NCI-H146 treated with DMSO at 0.1 percent for 48 hours (cell line): ENCODE data around the gene PACRG.

Source experiments
- DNase-seq: peaks from one replicate; lab custom pipeline; 2025; ENCODE audit not compliant: unreplicated experiment; lab: John Stamatoyannopoulos, UW

PACRG gene

GRCh38 chr6:163127587-163127986, 399.8 kb downstream of the PACRG start:
- no peak for DNase-seq

DNA sequence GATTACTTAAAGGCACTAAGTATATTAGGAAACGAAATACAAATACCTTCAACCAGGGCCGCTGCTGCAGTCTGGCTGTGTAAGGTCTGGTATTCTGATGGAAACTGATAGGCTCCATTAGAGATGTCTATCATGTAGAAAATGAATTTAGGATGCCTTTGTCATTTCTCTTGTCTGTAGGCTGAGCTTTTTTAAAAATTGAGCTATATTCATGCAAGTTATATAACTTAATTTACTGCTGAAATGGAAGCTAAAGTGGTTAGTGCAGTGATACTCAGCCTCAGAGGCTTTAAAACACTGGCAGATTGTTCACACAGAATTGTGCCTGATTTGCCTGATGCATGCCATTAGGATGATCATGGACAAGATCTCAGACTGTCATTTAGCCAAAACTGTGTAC, 400.6 kb downstream of the PACRG start:
- no peak for DNase-seq

GRCh38 chr6:163132050-163132750, 404.4 kb downstream of the PACRG start:
- no peak for DNase-seq

GRCh38 chr6:163133017-163133416, 405.2 kb downstream of the PACRG start:
- DNase-seq = no peak

DNA sequence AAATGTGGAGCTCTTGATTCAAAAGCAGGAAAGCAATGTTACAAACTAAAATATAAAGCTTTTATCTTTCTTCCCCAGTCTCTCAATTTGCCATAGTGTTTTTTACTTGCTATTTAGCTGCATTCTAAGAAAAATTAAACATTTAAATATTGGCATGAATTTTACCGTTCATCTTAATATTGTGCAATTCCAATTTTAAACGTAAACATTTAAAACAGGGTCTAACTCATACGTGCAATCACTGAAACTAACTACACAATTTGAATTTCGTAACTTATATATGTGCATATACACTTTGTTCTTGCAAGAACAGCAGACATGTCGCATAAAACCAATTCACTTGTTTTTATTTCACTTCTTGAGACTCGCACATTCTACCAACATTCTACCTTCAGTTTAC, 405.9 kb downstream of the PACRG start:
- DNase-seq = no peak

- DNase-seq = no peak
These were observed 409.1 kb downstream of the PACRG start for GRCh38 chr6:163136681-163137397.

DNA sequence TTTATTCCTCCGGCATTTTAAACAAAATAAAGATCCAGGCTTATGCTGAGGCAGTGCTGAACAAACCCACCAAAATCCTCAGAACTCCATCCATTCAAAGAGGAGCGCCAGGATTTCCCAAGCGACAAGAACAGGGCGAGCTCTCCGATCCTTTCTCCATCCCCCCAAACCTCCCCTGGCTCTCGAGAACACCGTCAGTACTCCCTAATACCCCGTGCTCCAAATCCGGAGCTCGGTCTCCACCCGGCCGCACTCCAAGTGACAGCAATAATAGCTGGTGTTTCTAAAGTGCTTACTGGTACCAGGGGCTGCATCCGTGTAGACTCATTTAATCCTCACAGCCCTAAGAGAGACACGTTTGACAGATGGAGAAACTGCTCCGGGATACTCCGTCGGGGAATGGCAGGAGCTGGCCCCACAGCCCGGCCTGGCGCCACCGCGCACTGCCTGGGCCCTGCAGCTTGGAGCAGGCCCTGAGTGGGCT, 409.7 kb downstream of the PACRG start:
- DNase-seq = no peak

GRCh38 chr6:163146036-163146435, 418.3 kb downstream of the PACRG start:
- DNase-seq = no peak

DNA sequence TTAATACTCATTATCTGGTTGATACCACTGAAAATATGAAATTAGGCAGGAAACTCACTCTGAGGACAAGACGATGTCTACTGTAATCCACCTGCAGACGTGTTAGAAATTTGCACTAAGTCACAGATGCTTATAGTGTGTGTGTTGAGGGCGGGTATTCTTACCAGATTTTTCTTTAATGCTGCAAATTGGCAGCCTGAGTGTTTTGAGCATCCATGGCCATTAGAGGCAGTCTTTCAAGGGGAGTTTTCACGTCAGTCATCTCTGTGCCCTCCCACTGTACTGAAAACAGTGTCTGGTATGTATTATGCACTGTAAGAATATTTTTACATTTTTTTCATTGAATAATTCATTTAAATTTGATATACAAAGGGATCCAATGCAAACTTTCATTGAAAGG, 420.2 kb downstream of the PACRG start:
- no peak for DNase-seq

DNA sequence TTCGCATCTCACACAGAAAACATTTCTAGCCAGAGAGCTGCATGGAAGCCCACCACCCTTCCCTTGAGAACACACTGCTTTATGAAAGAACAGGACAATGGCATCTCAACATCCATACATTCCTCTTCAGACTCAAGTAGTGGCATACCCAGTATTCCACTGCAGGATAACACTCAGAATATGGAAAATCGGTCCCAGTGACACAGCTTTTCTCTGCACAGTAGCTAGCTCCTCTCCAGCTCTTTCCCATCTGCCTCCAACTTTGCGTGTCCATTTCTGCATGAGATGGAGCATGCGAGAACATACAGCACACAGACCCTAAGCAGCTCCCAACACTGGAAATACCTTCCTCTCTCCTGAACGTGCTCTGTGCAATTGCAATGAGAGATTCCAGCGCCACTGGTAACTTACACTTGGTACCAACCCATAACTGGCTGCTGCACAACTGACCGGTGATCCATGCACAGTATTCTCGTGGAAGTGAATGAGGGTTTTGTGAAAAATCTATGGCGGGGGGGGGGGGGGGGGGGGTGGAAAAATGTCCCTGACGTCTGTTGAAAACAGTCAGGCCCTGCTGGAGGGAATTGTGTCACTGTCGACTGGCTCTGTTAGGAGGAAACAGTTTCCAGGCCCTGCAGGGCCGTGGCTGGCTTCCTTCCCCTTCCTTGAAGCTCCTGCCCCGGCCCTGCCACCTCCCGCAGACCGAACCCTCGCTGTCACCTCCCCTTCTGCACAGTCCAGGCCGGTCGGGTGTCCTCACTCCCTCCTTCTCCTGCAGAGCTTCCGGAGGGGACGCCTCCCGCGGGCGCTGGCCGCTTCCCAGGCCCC, 420.9 kb downstream of the PACRG start:
- DNase-seq = no peak

DNA sequence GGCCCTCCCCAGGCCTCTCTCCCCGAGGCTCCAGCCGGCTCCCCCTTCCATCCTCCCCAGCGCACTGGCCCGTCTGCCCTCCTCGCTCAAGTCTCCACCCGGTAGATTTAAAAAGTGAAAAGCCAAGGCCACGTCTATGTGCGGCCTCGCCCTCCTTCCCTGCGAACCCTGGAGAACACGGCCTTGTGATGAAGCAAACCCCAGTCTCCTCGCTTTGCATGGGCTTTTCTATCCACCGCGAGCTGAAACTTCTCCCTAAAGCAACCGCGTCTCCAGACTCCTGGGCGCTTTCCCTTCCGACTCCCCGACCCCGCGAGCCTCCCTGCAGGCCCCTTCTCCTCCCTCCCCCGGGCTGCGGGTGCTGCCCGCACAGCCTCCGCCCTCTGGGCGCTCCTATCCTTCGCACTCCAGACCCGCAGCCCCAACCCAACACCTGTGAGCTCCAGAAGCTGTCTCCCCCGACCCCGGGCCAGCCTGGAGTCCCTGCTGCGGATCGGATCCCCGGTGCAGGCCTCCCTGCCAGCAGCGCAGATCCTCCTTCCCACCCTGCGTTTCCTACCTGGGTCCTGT, 421.6 kb downstream of the PACRG start:
- no peak for DNase-seq

DNA sequence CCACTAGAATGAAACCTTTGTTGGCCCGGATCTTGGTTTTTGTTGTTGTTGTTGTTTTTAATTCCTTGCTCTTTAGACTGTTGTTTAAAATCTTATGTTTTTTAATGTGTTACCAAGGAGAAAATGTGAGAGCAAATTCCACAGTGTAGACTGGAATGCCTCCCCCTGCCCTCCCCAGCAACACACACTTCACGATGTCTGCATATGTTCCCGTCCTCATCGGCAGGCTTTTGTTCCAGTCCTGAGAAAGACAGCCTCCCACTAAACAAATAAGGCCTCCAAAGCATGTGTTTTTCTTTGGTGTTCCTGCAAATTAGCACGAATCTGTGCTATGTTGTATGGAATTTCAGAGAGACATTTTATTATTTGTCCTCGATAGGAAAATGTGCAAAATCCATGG, 423.4 kb downstream of the PACRG start:
- no peak for DNase-seq

DNA sequence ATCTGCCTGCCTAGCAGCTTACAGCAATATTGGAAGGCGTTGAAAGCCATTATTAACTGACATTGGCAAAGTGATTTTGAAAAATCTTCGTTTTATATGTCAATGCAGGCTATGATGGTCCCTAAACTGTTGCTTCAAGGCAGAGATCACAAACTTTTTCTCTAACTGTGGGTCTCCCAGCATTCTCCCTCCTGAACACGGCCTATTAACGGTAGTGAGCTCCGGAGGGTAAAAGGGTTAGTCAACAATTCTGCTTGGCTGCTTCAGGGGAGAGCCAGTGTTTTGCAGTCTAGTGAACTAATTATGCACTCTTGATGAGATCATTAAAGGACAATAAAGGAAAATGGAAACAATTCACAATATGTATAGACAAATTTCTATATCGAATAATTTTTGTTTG, 424.9 kb downstream of the PACRG start:
- no peak for DNase-seq

DNA sequence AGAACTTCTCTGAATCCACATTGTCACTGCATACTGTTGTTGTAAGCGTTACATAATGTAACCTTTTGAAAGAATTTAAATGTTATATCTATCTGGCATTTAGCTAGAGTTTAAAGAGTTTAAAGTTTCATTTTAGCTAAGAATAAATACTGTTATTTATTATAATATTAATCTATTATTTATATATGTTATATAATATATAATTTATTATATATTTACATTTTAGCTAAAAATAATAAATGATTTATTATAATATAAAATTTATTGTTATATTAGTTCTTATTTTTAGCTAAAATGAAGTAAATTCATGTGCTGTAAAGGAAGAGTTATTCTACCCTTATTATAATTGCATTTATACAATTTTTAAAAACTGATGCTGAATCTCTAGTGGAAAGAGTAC, 431.3 kb downstream of the PACRG start:
- no peak for DNase-seq

- no peak for DNase-seq
These were observed 431.9 kb downstream of the PACRG start for GRCh38 chr6:163159689-163160088.

DNA sequence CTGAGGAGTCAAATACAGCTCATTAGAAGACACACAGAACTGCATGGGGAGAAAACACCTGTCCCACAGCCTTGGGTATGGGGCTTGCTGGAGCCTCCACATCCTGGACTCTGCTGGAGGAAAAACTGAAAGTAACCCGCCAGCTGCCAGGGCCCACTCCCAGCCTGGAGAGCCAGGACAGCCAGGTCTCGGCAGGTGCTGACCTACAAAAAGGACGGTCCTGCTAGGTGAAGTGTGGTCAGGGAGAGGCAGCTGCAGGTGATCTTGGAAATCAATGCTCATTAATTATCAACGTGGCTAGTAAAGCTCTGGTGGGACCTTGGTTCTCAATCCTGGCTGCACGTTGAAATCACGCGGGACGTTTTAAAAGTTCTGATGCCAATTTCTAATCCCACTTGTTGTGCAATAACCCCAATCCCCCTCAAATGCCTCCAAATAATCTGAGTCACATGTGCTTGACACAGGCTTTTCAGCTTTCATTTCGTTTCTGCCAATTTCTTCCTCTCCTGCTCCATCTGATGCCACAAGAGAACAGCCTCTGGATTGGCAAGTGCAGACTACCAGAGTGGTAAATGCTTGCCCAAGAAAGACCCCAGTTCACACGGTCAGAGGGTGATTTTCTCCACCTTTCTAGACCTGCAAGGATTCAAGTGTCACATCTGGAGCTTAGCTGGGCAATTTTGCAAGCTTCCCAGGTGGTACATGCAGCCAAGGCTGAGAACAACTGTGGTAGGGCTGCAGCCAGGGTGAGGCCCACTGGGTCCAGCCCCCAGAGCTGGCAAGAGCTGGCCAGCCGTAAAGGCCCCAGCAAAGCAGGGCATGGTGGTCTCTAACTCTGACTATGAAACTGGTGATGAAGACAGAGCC, 434.5 kb downstream of the PACRG start:
- no peak for DNase-seq

DNA sequence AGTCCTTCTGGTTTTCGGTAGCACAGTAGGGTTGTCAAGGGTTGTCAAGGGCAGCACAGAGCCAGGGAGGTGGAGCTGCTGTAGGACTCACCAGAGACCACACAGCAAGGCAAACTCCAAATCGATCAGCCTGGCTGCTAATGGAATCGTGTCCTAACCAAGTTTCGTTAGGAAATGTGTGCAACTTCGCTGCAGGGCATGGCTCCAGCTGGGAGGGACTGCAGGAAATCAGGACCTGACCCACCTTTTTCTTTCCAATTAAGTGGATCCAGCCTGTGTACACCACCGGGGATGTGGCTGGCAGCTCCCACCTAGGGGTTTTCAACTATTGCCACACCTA, 435.1 kb downstream of the PACRG start:
- no peak for DNase-seq

DNA sequence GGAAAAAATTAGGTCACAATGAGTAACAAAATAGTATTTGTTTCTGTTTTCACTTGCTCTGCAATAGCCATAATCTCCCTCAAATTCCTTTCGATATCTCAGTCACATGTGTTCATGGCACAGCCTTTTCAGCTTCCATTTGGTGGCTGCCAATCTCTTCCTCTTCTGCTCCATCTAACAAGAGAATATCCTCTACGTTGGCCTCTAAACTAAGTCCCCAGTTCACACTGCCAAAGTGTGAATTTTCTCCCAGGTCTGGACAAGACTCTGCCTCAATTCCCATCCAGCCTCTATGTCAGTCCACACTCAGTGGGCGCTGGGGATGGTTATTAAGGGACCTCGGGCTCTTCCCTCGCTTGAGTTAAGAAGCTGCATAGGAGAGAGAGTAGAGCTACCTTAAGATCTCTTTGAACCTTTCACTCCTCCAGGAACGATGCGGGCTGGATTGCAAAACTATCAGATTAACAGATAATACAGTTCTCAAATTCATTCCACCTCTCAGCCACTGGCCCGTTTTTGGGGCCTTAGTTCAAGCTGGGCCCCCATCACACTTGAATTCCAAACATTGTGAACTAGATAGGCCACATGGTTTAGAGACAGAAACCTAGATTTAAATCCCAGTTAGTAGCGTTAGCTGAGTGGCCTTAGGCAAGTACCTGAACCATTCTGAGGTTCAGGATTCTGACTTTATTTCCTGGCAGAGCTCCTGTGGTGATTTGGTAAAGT, 436.6 kb downstream of the PACRG start:
- no peak for DNase-seq

- DNase-seq = no peak
These were observed 437.6 kb downstream of the PACRG start for GRCh38 chr6:163165155-163165910.
